GM12878 (cell line): ENCODE measurements around the gene MCTP2. TPM values are rescaled to one million over a fixed set of nuclear protein-coding genes. Genes with fewer than 3 reads are reported as not detected.

Experiments used
- ATAC-seq: fragments of 200-7000 bp; cut with Tn5 transposase; 3 replicates; pipeline ENCODE4 v1.9.1; 2020; ENCODE audit warnings: mild to moderate bottlenecking, moderate library complexity
- BruUV-seq: library from RNA; stranded (reverse); fragments of 400-500 nt; replicated peaks from 2 replicates; lab custom pipeline; 2021; lab: Mats Ljungman, UMichigan
- CTCF ChIA-PET: fragments of 300-600 bp; sonication (Branson Sonifier 250); formaldehyde crosslinking; extraction: SDS; loops from one replicate; lab custom pipeline; 2021; ENCODE audit warnings: inconsistent platforms; lab: Yijun Ruan, JAX
- POLR2A ChIA-PET: fragments of 350-600 bp; formaldehyde crosslinking; extraction: SDS; loops from one replicate; lab custom pipeline; 2021; ENCODE audit warnings: inconsistent platforms; lab: Charles Lee
- RAD21 ChIA-PET: fragments of 300-600 bp; sonication (Branson Sonifier 250); formaldehyde crosslinking; loops from one replicate; lab custom pipeline; 2023; ENCODE audit warnings: antibody characterized with exemption; ENCODE audit not compliant: unreplicated experiment; lab: Charles Lee
- SMC1A ChIA-PET: fragments of 300-600 bp; sonication (Branson Sonifier 250); formaldehyde crosslinking; loops from one replicate; lab custom pipeline; 2023; ENCODE audit not compliant: unreplicated experiment, uncharacterized antibody; lab: Charles Lee
- DNase-seq: peaks from one replicate; pipeline ENCODE4 v3.0.0-alpha.2; 2011; ENCODE audit warnings: low read depth, low spot score
- FAIRE-seq: peaks from 3 replicates; lab custom pipeline; 2011; peaks lifted over from hg19 to GRCh38; lab: Jason Lieb, UNC
- H2AFZ ChIP-seq: 2 replicates; pipeline ENCODE4 v1.6.0; 2011; ENCODE audit warnings: low read depth, low read length, control low read depth; ENCODE audit not compliant: control insufficient read depth
- H3K27ac ChIP-seq: 2 replicates; pipeline ENCODE4 v1.5.1; 2011; ENCODE audit warnings: control low read depth; ENCODE audit not compliant: control insufficient read depth, insufficient read depth
- H3K27me3 ChIP-seq, 2 experiments: replicated peaks in 1 of 2; 2 replicates each; pipeline versions ENCODE4 v1.6.0 to v1.6.1; 2011; ENCODE audit warnings: low read length in 1 of 2; ENCODE audit not compliant: control insufficient read depth in 2 of 2, insufficient read depth in 2 of 2
- H3K36me3 ChIP-seq, 2 experiments: 2 replicates each; pipeline ENCODE4 v1.5.1; 2011; ENCODE audit warnings: low read length in 1 of 2; ENCODE audit not compliant: control insufficient read depth in 2 of 2, insufficient read depth in 2 of 2
- H3K4me1 ChIP-seq: 2 replicates; pipeline ENCODE4 v1.6.1; 2011; ENCODE audit warnings: mild to moderate bottlenecking, low read length, moderate library complexity, mixed read lengths; ENCODE audit not compliant: control insufficient read depth, insufficient read depth
- H3K4me2 ChIP-seq: 2 replicates; pipeline ENCODE4 v1.6.0; 2011; ENCODE audit warnings: control low read depth; ENCODE audit not compliant: control insufficient read depth, insufficient read depth
- H3K4me3 ChIP-seq: fragments of 200-600 bp; sonication (generic); 2 replicates; pipeline ENCODE4 v1.5.1; 2016
- H3K79me2 ChIP-seq: 2 replicates; pipeline ENCODE4 v1.6.0; 2011; ENCODE audit warnings: low read length; ENCODE audit not compliant: control insufficient read depth, insufficient read depth
- H3K9ac ChIP-seq: 2 replicates; pipeline ENCODE4 v1.8.0; 2011; ENCODE audit warnings: low read length, control low read depth, mixed read lengths; ENCODE audit not compliant: control insufficient read depth, insufficient read depth
- H3K9me3 ChIP-seq: replicated peaks from 3 replicates; pipeline ENCODE4 v1.5.1; 2011; ENCODE audit warnings: mild to moderate bottlenecking, low read length; ENCODE audit not compliant: control insufficient read depth, insufficient read depth
- H4K20me1 ChIP-seq: 2 replicates; pipeline ENCODE4 v1.6.0; 2011; ENCODE audit not compliant: control insufficient read depth, insufficient read depth
- ATF7 ChIP-seq: fragments of 450-650 bp; IDR thresholded peaks from 2 replicates; pipeline ENCODE4 v1.6.1; 2016; ENCODE audit warnings: low read depth, mild to moderate bottlenecking
- CHD2 ChIP-seq: IDR thresholded peaks from 2 replicates; pipeline ENCODE4 v1.6.1; 2011; ENCODE audit warnings: low read depth, low read length, improper control_type of control experiment, borderline replicate concordance
- CREM ChIP-seq: IDR thresholded peaks from 2 replicates; pipeline ENCODE4 v1.6.1; 2014; ENCODE audit warnings: antibody characterized with exemption, low read depth
- EP300 ChIP-seq, 2 experiments: fragments of 150-350 bp in 1 of 2; IDR thresholded peaks; 2 replicates each; pipeline ENCODE4 v1.6.1; 2011 to 2012; ENCODE audit warnings: low read depth in 2 of 2, low read length in 2 of 2, borderline replicate concordance in 1 of 2, improper control_type of control experiment in 1 of 2, inconsistent platforms in 1 of 2; ENCODE audit not compliant: control insufficient read depth in 1 of 2
- ETV6 ChIP-seq, 2 experiments: fragments of 450-650 bp in 1 of 2; IDR thresholded peaks in 1 of 2; conservative IDR thresholded peaks in 1 of 2; 2 replicates each; pipeline ENCODE4 v1.6.1; 2014; ENCODE audit warnings: antibody characterized with exemption in 1 of 2, borderline replicate concordance in 1 of 2, low read depth in 1 of 2, mild to moderate bottlenecking in 1 of 2, moderate library complexity in 1 of 2
- HDGF ChIP-seq: fragments of 450-650 bp; IDR thresholded peaks from 2 replicates; pipeline ENCODE4 v1.6.1; 2016; ENCODE audit warnings: antibody characterized with exemption
- MEF2A ChIP-seq: IDR thresholded peaks from 2 replicates; pipeline ENCODE4 v1.6.1; 2011; ENCODE audit warnings: low read depth, mild to moderate bottlenecking, low read length, moderate library complexity; ENCODE audit not compliant: insufficient read depth
- NBN ChIP-seq: fragments of 450-650 bp; IDR thresholded peaks from 2 replicates; pipeline ENCODE4 v1.6.1; 2016
- NFXL1 ChIP-seq: fragments of 450-650 bp; IDR thresholded peaks from 2 replicates; pipeline ENCODE4 v1.6.1; 2017; ENCODE audit warnings: antibody characterized with exemption, mild to moderate bottlenecking, borderline replicate concordance
- SMAD5 ChIP-seq: IDR thresholded peaks from 2 replicates; pipeline ENCODE4 v1.6.1; 2016; ENCODE audit warnings: antibody characterized with exemption, low read depth
- TCF7 ChIP-seq: IDR thresholded peaks from 2 replicates; pipeline ENCODE4 v1.6.1; 2014; ENCODE audit warnings: antibody characterized with exemption, borderline replicate concordance
- WGBS: methylation state at CpG from one replicate; pipeline ENCODE4 v1.1.6; 2016; ENCODE audit warnings: low lambda C conversion rate; ENCODE audit not compliant: insufficient replicate concordance, insufficient coverage; ENCODE audit errors: missing lambda C conversion rate; 5-methylcytosine and 5-hydroxymethylcytosine counted together
- in situ Hi-C: fragments of 300-500 bp; cut with MboI; formaldehyde crosslinking; loops from 9 replicates; pipeline ENCODE4 v1.14.3; 2018; ENCODE audit warnings: mixed read lengths
- intact Hi-C: fragments of 100-400 bp; cut with micrococcal nuclease; formaldehyde crosslinking; loops from one replicate; pipeline ENCODE4 v1.14.2; 2022; ENCODE audit not compliant: unreplicated experiment
- polyA plus RNA-seq, 11 experiments: library from polyadenylated mRNA; depleted of rRNA in 4 of 11; unstranded in 6 of 11; stranded (reverse) in 5 of 11; fragments of >200 nt; fragmentation: Nextera tagmentation in 4 of 11; fragmentation: Illumina TruSeq in 1 of 11; extraction: Ambion mirVana in 4 of 11; extraction: Trizol in 1 of 11; gene quantifications; 1 replicate in 1 of 11; 2 replicates in 10 of 11; pipeline versions ENCODE4 v1.2.1 to v1.2.3, GENCODE V29; 2011 to 2016; ENCODE audit warnings: inconsistent platforms in 2 of 11, missing spikeins in 2 of 11, low read depth in 1 of 11
- total RNA-seq, 4 experiments: library from RNA; depleted of rRNA in 3 of 4; stranded (reverse); fragments of >200 nt in 3 of 4; fragmentation: Illumina TruSeq in 1 of 4; extraction: Trizol in 1 of 4; gene quantifications; 2 replicates each; pipeline versions ENCODE4 v1.2.1 to v1.2.3, GENCODE V29; 2013 to 2021
- TF ChIP-seq, protein P1 (sequence below): IDR thresholded peaks from 2 replicates; pipeline ENCODE4 v1.6.1; 2012; ENCODE audit warnings: low read depth, low read length, improper control_type of control experiment
- TF ChIP-seq, protein P2 (sequence below): fragments of 450-650 bp; IDR thresholded peaks from 2 replicates; pipeline ENCODE4 v1.6.1; 2017; ENCODE audit warnings: mild to moderate bottlenecking
- TF ChIP-seq, protein P3 (sequence below): fragments of 450-650 bp; IDR thresholded peaks from 2 replicates; pipeline ENCODE4 v1.6.1; 2017; ENCODE audit warnings: borderline replicate concordance
- TF ChIP-seq, protein P4 (sequence below): IDR thresholded peaks from 2 replicates; pipeline ENCODE4 v1.6.1; 2011; ENCODE audit warnings: borderline replicate concordance, low read depth, mild to moderate bottlenecking, moderate library complexity, mixed read lengths, low read length; ENCODE audit not compliant: insufficient read depth; ENCODE audit errors: extremely low read length
- TF ChIP-seq, protein P5 (sequence below): IDR thresholded peaks from 2 replicates; pipeline ENCODE4 v1.6.1; 2012; ENCODE audit warnings: low read depth, low read length, improper control_type of control experiment

The MCTP2 gene
- total and polyA plus RNA-seq, 10 of the 15 experiments (the other 5 are each of a cell fraction or from before 2014, with no cell fraction given), result 0.24 to 48.5 (median 0.88) TPM

DNA sequence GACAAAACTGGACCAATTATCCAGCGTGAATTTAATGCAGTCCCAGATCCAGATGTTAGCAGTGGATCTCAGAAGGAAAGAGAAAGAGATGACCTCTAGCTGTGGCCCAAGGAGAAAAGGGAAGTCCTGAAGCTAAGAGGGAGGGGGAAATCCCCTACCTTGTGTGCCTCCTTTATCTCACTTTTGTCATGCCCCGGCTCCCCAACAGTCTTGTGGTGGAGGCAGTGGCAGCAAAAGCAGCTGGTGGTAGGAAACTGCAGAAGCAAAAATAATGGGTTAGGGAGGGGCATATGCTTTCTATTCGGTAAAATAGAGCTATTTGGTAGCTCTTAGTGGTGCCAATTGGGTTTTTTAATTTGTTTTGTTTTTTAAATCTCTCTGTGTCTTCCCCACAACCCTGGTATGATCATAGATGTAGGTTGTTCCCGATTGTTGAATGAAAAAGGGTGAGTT, 56.5 kb downstream of the MCTP2 start:
- no peak overlapping the region for H3K9ac ChIP-seq
- H3K9me3 ChIP-seq, result no peaks in the 10 kb centered on the region; the same call in 2 of the 3 replicates
- peaks cover 15% of the 10 kb centered on the region for H3K4me1 ChIP-seq
- peak overlapping the region; percentile 47; the same call in 1 of the 2 replicates for H3K27ac ChIP-seq
- FAIRE-seq, result peak; percentile 94
- peak; percentile 97 for ATAC-seq
- in situ Hi-C loops, result no loop called here
- H3K4me3 ChIP-seq, result no peak overlapping the region
- CTCF ChIA-PET, result interaction anchor here (0.8 to 3.9 kb wide), 16 partner anchors 10 to 124 kb away, joined by 3 to 62 read pairs (median 9); partner anchors contain the start of gene MCTP2
- SMC1A ChIA-PET, result interaction anchor here (1.1 to 9.0 kb wide), 21 partner anchors 8 to 125 kb away, joined by 3 to 156 read pairs (median 15); partner anchors contain the start of gene MCTP2
- peak overlapping the region; percentile 91 for H3K4me2 ChIP-seq
- intact Hi-C loops, result loop anchor here (2.0 to 5.0 kb wide), 2 partner anchors 25 to 56 kb away; partner anchors contain the start of gene MCTP2
- H3K27me3 ChIP-seq, result no peaks in the 10 kb centered on the region
- RAD21 ChIA-PET, result interaction anchor here (0.9 to 7.3 kb wide), 17 partner anchors 9 to 123 kb away, joined by 3 to 120 read pairs (median 12); partner anchors contain the start of gene MCTP2
- POLR2A ChIA-PET, result interaction anchor here (0.6 to 7.9 kb wide), 13 partner anchors 10 to 86 kb away, joined by 3 to 94 read pairs (median 5); partner anchors contain the start of gene MCTP2
- peak overlapping the region; percentile 73 for H2AFZ ChIP-seq
- BruUV-seq, result no TSS peak
- DNase-seq, result peak; percentile 66
- WGBS, result 0% methylated on average over 4 of the region's 4 CpGs
- H4K20me1 ChIP-seq, result no peaks in the 10 kb centered on the region
- H3K79me2 ChIP-seq, result no peaks in the 10 kb centered on the region
- H3K36me3 ChIP-seq, result no peaks in the 10 kb centered on the region
- TF ChIP-seq NBN (peak; percentile 78), HDGF (0 out of 2 replicates have a peak, but pooled peaks have one; percentile 62), CHD2 (peak; percentile 57; the same call in 1 of the 2 replicates), ETV6 (conservative IDR thresholded peaks at IDR 0.05 in 1 of 2, IDR thresholded peaks at IDR 0.05 in 1 of 2; ENCODE audit: borderline replicate concordance in 1 of 2, low read depth in 1 of 2) (0 out of 4 replicates have a peak, but pooled peaks of 1 of the 2 experiments have one; percentile 16), ATF7 (peak; percentile 75), SMAD5 (no peak), MEF2A (no peak), TCF7 (no peak), EP300 (IDR thresholded peaks at IDR 0.05; ENCODE audit: borderline replicate concordance in 1 of 2, control insufficient read depth in 1 of 2, low read depth in 2 of 2, low read length in 2 of 2) (peak; percentile 74 to 91; a peak in 3 of 4 replicates), NFXL1 (no peak), CREM (no peak)
- TF ChIP-seq, protein P1, sequence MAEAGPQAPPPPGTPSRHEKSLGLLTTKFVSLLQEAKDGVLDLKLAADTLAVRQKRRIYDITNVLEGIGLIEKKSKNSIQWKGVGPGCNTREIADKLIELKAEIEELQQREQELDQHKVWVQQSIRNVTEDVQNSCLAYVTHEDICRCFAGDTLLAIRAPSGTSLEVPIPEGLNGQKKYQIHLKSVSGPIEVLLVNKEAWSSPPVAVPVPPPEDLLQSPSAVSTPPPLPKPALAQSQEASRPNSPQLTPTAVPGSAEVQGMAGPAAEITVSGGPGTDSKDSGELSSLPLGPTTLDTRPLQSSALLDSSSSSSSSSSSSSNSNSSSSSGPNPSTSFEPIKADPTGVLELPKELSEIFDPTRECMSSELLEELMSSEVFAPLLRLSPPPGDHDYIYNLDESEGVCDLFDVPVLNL, result peak; percentile 19; the same call in 1 of the 2 replicates
- TF ChIP-seq, protein P2, sequence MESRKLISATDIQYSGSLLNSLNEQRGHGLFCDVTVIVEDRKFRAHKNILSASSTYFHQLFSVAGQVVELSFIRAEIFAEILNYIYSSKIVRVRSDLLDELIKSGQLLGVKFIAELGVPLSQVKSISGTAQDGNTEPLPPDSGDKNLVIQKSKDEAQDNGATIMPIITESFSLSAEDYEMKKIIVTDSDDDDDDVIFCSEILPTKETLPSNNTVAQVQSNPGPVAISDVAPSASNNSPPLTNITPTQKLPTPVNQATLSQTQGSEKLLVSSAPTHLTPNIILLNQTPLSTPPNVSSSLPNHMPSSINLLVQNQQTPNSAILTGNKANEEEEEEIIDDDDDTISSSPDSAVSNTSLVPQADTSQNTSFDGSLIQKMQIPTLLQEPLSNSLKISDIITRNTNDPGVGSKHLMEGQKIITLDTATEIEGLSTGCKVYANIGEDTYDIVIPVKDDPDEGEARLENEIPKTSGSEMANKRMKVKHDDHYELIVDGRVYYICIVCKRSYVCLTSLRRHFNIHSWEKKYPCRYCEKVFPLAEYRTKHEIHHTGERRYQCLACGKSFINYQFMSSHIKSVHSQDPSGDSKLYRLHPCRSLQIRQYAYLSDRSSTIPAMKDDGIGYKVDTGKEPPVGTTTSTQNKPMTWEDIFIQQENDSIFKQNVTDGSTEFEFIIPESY, result no peak
- TF ChIP-seq, protein P3, sequence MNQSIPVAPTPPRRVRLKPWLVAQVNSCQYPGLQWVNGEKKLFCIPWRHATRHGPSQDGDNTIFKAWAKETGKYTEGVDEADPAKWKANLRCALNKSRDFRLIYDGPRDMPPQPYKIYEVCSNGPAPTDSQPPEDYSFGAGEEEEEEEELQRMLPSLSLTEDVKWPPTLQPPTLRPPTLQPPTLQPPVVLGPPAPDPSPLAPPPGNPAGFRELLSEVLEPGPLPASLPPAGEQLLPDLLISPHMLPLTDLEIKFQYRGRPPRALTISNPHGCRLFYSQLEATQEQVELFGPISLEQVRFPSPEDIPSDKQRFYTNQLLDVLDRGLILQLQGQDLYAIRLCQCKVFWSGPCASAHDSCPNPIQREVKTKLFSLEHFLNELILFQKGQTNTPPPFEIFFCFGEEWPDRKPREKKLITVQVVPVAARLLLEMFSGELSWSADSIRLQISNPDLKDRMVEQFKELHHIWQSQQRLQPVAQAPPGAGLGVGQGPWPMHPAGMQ, result no peak
- TF ChIP-seq, protein P4, sequence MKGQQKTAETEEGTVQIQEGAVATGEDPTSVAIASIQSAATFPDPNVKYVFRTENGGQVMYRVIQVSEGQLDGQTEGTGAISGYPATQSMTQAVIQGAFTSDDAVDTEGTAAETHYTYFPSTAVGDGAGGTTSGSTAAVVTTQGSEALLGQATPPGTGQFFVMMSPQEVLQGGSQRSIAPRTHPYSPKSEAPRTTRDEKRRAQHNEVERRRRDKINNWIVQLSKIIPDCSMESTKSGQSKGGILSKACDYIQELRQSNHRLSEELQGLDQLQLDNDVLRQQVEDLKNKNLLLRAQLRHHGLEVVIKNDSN, result no peak
- TF ChIP-seq, protein P5, sequence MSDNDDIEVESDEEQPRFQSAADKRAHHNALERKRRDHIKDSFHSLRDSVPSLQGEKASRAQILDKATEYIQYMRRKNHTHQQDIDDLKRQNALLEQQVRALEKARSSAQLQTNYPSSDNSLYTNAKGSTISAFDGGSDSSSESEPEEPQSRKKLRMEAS, result no peak
